IMR-90 (cell line): Measurements from ENCODE around the gene PARP1. TPM values are rescaled to one million over a fixed set of nuclear protein-coding genes. Genes with fewer than 3 reads are reported as not detected.

ENCODE experiments used
- ATAC-seq: fragments of 200-7000 bp; cut with Tn5 transposase; 2 replicates; pipeline ENCODE4 v1.9.1; 2020; ENCODE audit warnings: low read depth, mild to moderate bottlenecking, moderate library complexity
- Bru-seq: library from RNA; stranded (reverse); fragments of 400-500 nt; gene quantifications from one replicate; lab custom pipeline; 2021; lab: Mats Ljungman, UMichigan
- BruChase-seq, 2 experiments: library from RNA; stranded (reverse); fragments of 400-500 nt; gene quantifications; one replicate each; lab custom pipeline; 2021; lab: Mats Ljungman, UMichigan
- BruUV-seq: library from RNA; stranded (reverse); fragments of 400-500 nt; replicated peaks from 2 replicates; lab custom pipeline; 2021; lab: Mats Ljungman, UMichigan
- CTCF ChIA-PET: fragments of 300-600 bp; formaldehyde crosslinking; extraction: SDS; loops from one replicate; lab custom pipeline; 2021; ENCODE audit warnings: antibody characterized with exemption; lab: Yijun Ruan, JAX
- POLR2A ChIA-PET: fragments of 300-600 bp; sonication (Branson Sonifier 250); formaldehyde crosslinking; loops from one replicate; lab custom pipeline; 2022; ENCODE audit warnings: antibody characterized with exemption; ENCODE audit not compliant: unreplicated experiment; lab: Charles Lee
- DNase-seq: peaks from one replicate; pipeline ENCODE4 v3.0.0; 2013
- H2AFZ ChIP-seq: replicated peaks from 2 replicates; pipeline ENCODE3; 2013; ENCODE audit warnings: low read length, mild to moderate bottlenecking; ENCODE audit not compliant: poor library complexity
- H2AK5ac ChIP-seq: 2 replicates; pipeline ENCODE4 v1.6.1; 2013; ENCODE audit warnings: low read depth, low read length, inconsistent platforms
- H2AK9ac ChIP-seq: replicated peaks from 2 replicates; pipeline ENCODE3; 2013; ENCODE audit warnings: mild to moderate bottlenecking, low read depth, low read length, moderate library complexity; ENCODE audit not compliant: poor library complexity
- H2BK120ac ChIP-seq: 2 replicates; pipeline ENCODE4 v1.6.1; 2013; ENCODE audit warnings: low read depth, low read length, inconsistent platforms
- H2BK15ac ChIP-seq: 3 replicates; pipeline ENCODE4 v1.6.1; 2013; ENCODE audit warnings: low read depth, low read length, inconsistent platforms
- H2BK20ac ChIP-seq: 2 replicates; pipeline ENCODE4 v1.6.1; 2013; ENCODE audit warnings: low read depth, mild to moderate bottlenecking, inconsistent platforms, low read length, moderate library complexity
- H2BK5ac ChIP-seq: 2 replicates; pipeline ENCODE4 v1.6.1; 2013; ENCODE audit warnings: mild to moderate bottlenecking, low read depth, low read length, inconsistent platforms; ENCODE audit not compliant: poor library complexity, severe bottlenecking
- H3K14ac ChIP-seq: replicated peaks from 2 replicates; pipeline ENCODE4 v1.6.1; 2013; ENCODE audit warnings: low read depth, low read length, inconsistent platforms
- H3K18ac ChIP-seq: 2 replicates; pipeline ENCODE4 v1.6.1; 2013; ENCODE audit warnings: low read depth, low read length, control low read depth
- H3K23ac ChIP-seq: 2 replicates; pipeline ENCODE4 v1.6.1; 2013; ENCODE audit warnings: low read depth, low read length, inconsistent platforms
- H3K27ac ChIP-seq: 2 replicates; pipeline ENCODE4 v1.5.1; 2013; ENCODE audit warnings: mild to moderate bottlenecking, control low read depth, low read length; ENCODE audit not compliant: insufficient read depth
- H3K27me3 ChIP-seq: 2 replicates; pipeline ENCODE4 v1.6.1; 2013; ENCODE audit warnings: low read length; ENCODE audit not compliant: control insufficient read depth, insufficient read depth
- H3K36me3 ChIP-seq: 2 replicates; pipeline ENCODE4 v1.6.1; 2013; ENCODE audit warnings: low read length, mixed read lengths; ENCODE audit not compliant: control insufficient read depth, insufficient read depth
- H3K4ac ChIP-seq: 2 replicates; pipeline ENCODE4 v1.6.1; 2013; ENCODE audit warnings: low read depth, low read length, inconsistent platforms
- H3K4me1 ChIP-seq: 2 replicates; pipeline ENCODE4 v1.6.1; 2013; ENCODE audit warnings: low read length, mixed read lengths; ENCODE audit not compliant: control insufficient read depth, insufficient read depth
- H3K4me2 ChIP-seq: 2 replicates; pipeline ENCODE4 v1.6.1; 2013; ENCODE audit warnings: low read depth, mild to moderate bottlenecking, control low read depth, low read length, moderate library complexity
- H3K4me3 ChIP-seq: 2 replicates; pipeline ENCODE4 v1.5.1; 2013; ENCODE audit warnings: low read depth, mild to moderate bottlenecking, control low read depth, low read length, moderate library complexity; ENCODE audit not compliant: insufficient read depth
- H3K56ac ChIP-seq: 2 replicates; pipeline ENCODE4 v1.6.1; 2013; ENCODE audit warnings: low read length, inconsistent platforms; ENCODE audit not compliant: insufficient read depth; ENCODE audit errors: extremely low read depth
- H3K79me1 ChIP-seq, 2 experiments: 2 replicates each; pipeline ENCODE4 v1.6.1; 2013; ENCODE audit warnings: low read length in 2 of 2, inconsistent platforms in 1 of 2, low read depth in 1 of 2
- H3K9ac ChIP-seq: 2 replicates; pipeline ENCODE4 v1.6.1; 2013; ENCODE audit warnings: low read depth, low read length, control low read depth
- H3K9me1 ChIP-seq: 2 replicates; pipeline ENCODE4 v1.6.1; 2013; ENCODE audit warnings: low read length, inconsistent platforms; ENCODE audit not compliant: insufficient read depth
- H3K9me3 ChIP-seq: 2 replicates; pipeline ENCODE4 v1.6.1; 2013; ENCODE audit warnings: low read length; ENCODE audit not compliant: control insufficient read depth, insufficient read depth
- H4K20me1 ChIP-seq: 2 replicates; pipeline ENCODE4 v1.6.1; 2013; ENCODE audit warnings: low read length, inconsistent platforms; ENCODE audit not compliant: insufficient read depth
- H4K5ac ChIP-seq: 2 replicates; pipeline ENCODE4 v1.6.1; 2013; ENCODE audit warnings: mild to moderate bottlenecking, low read depth, low read length, control low read depth
- H4K8ac ChIP-seq, 2 experiments: 2 replicates each; pipeline ENCODE4 v1.6.1; 2013; ENCODE audit warnings: low read depth in 2 of 2, low read length in 2 of 2, control low read depth in 1 of 2, inconsistent platforms in 1 of 2
- H4K91ac ChIP-seq: 2 replicates; pipeline ENCODE4 v1.6.1; 2013; ENCODE audit warnings: low read depth, low read length, inconsistent platforms; ENCODE audit not compliant: insufficient read depth
- BHLHE40 ChIP-seq: fragments of 150-350 bp; IDR thresholded peaks from 2 replicates; pipeline ENCODE4 v1.6.1; 2016; ENCODE audit warnings: mild to moderate bottlenecking, low read depth, low read length
- CHD1 ChIP-seq: IDR thresholded peaks from 2 replicates; pipeline ENCODE4 v1.6.1; 2012; ENCODE audit warnings: low read depth, low read length, improper control_type of control experiment
- CTCF ChIP-seq: conservative IDR thresholded peaks from 2 replicates; pipeline ENCODE4 v1.5.1; 2012; ENCODE audit warnings: mild to moderate bottlenecking, low read depth, low read length, improper control_type of control experiment
- ELK1 ChIP-seq: fragments of 150-350 bp; IDR thresholded peaks from 2 replicates; pipeline ENCODE4 v1.6.1; 2016; ENCODE audit warnings: low read depth, mild to moderate bottlenecking, low read length, moderate library complexity, borderline replicate concordance
- FOS ChIP-seq: fragments of 150-350 bp; IDR thresholded peaks from 2 replicates; pipeline ENCODE4 v1.6.1; 2016; ENCODE audit warnings: low read depth, low read length
- MAFK ChIP-seq: IDR thresholded peaks from 2 replicates; pipeline ENCODE4 v1.6.1; 2012; ENCODE audit warnings: low read depth, low read length, improper control_type of control experiment
- MAZ ChIP-seq: IDR thresholded peaks from 2 replicates; pipeline ENCODE4 v1.6.1; 2012; ENCODE audit warnings: low read depth, mild to moderate bottlenecking, low read length, improper control_type of control experiment, moderate library complexity, borderline replicate concordance
- POLR2A ChIP-seq: IDR thresholded peaks from 2 replicates; pipeline ENCODE4 v1.6.1; 2012; ENCODE audit warnings: mild to moderate bottlenecking, low read depth, low read length
- RAD21 ChIP-seq: IDR thresholded peaks from 2 replicates; pipeline ENCODE4 v1.6.1; 2012; ENCODE audit warnings: low read length, improper control_type of control experiment
- SMC3 ChIP-seq: fragments of 150-350 bp; IDR thresholded peaks from 2 replicates; pipeline ENCODE4 v1.6.1; 2016; ENCODE audit warnings: low read depth, mild to moderate bottlenecking, antibody characterized with exemption, low read length, moderate library complexity
- USF2 ChIP-seq: fragments of 150-350 bp; IDR thresholded peaks from 2 replicates; pipeline ENCODE4 v1.6.1; 2017; ENCODE audit warnings: mild to moderate bottlenecking, antibody characterized with exemption, low read length, low read depth
- WGBS, 2 experiments: methylation state at CpG; one replicate each; pipeline versions ENCODE4 v1.1.5 to v1.1.7; 2013; ENCODE audit warnings: missing lambda C conversion rate in 2 of 2; ENCODE audit not compliant: insufficient read length in 1 of 2; ENCODE audit errors: extremely low coverage in 2 of 2; 5-methylcytosine and 5-hydroxymethylcytosine counted together
- dilution Hi-C: fragments of 300-500 bp; cut with HindIII; formaldehyde crosslinking; loops from one replicate; pipeline ENCODE4 v1.14.3; 2018; ENCODE audit warnings: low sequenced_read_pairs; ENCODE audit not compliant: unreplicated experiment
- in situ Hi-C: fragments of 300-500 bp; cut with MboI; formaldehyde crosslinking; loops from 3 replicates; pipeline ENCODE4 v1.14.3; 2019; ENCODE audit warnings: low sequenced_read_pairs, inconsistent platforms, mixed read lengths
- intact Hi-C: fragments of 100-400 bp; cut with micrococcal nuclease; formaldehyde crosslinking; loops from 2 replicates; pipeline ENCODE4 v1.10.0; 2022
- long read RNA-seq: library from polyadenylated mRNA; unstranded; transcript quantifications from one replicate; pipeline ENCODE4 v2.0.0, GENCODE V29; 2021; ENCODE audit not compliant: unreplicated experiment
- polyA plus RNA-seq, 3 experiments: library from polyadenylated mRNA; depleted of rRNA; stranded (reverse); fragments of >200 nt; gene quantifications; 2 replicates each; pipeline ENCODE4 v1.2.3, GENCODE V29; 2012; ENCODE audit warnings: low replicate concordance in 1 of 3
- total RNA-seq: library from RNA; depleted of rRNA; stranded (reverse); fragments of >200 nt; gene quantifications from 2 replicates; pipeline ENCODE4 v1.2.3, GENCODE V29; 2012; rRNA removed

PARP1 gene
- total RNA-seq (96.7 and 105 TPM in 2 replicates), polyA plus RNA-seq (2012; rRNA removed) (83.8 and 86.5 TPM in 2 replicates), Bru-seq, nascent RNA (percentile 71 among the genes with signal in this experiment), BruChase-seq, experiment 1, labeled RNA remaining after a 6-hour chase (percentile 70 among the genes with signal in this experiment), BruChase-seq, experiment 2, labeled RNA remaining after a 2-hour chase (percentile 61 among the genes with signal in this experiment)
- polyA plus RNA-seq (2012; cell fraction: cytosol; rRNA removed) = 213 and 231 TPM in 2 replicates
- 68.6 and 114 TPM in 2 replicates for polyA plus RNA-seq (2012; cell fraction: nucleus; rRNA removed; ENCODE audit: low replicate concordance)
- long read RNA-seq, transcript PARP1-203 (23 exons, 3,958 nt) = major isoform, 30 of 51 reads
- long read RNA-seq, partial matches to known transcripts = 18 of 51 reads
- long read RNA-seq, other reads (novel, unspliced or antisense) = 3 of 51 reads

- peak; percentile 91 for ATAC-seq
- TF ChIP-seq SMC3 (peak; percentile 10; the same call in 1 of the 2 replicates), USF2 (no peak), CHD1 (no peak), POLR2A (peak; percentile 50; the same call in 1 of the 2 replicates), BHLHE40 (peak; percentile 91), FOS (no peak), CTCF (peak; percentile 91), MAFK (peak; percentile 96), ELK1 (no peak), RAD21 (no peak), MAZ (peak; percentile 94)
Observed at GRCh38 chr1:226407497-226408284, at the start of gene PARP1. PARP1 (minus strand) TSS chr1:226408093; CDS start chr1:226407929, 164 bp downstream.

More at GRCh38 chr1:226407497-226408284, at the start of gene PARP1:
- H4K8ac ChIP-seq = peak within 1 kb of the TSS; percentile 72 to 88
- H2AK9ac ChIP-seq = peak within 1 kb of the TSS; percentile 47
- H3K27ac ChIP-seq = peak within 1 kb of the TSS; percentile 61
- peak within 1 kb of the TSS; percentile 75 for H3K4ac ChIP-seq
- in situ Hi-C loops (no loop called here), dilution Hi-C loops (no loop called here), intact Hi-C loops (no loop called here)
- H3K56ac ChIP-seq = peak within 1 kb of the TSS; percentile 81
- H3K9me1 ChIP-seq = peaks cover 26% of the 10 kb centered on the region
- DNase-seq = peak; percentile 65
- peak within 1 kb of the TSS; percentile 21; the same call in 1 of the 2 replicates for H3K23ac ChIP-seq
- H3K36me3 ChIP-seq = peaks cover under 1% of the 10 kb centered on the region; the same call in 1 of the 2 replicates
- 0% methylated on average over 41 of the region's 90 CpGs; no CpG with 5 or more reads in 1 of the 2 experiments for WGBS, 2 experiments
- no peak within 1 kb of the TSS for H2BK15ac ChIP-seq
- peak within 1 kb of the TSS; percentile 91 for H3K4me2 ChIP-seq
- H2AK5ac ChIP-seq = no peak within 1 kb of the TSS
- peak within 1 kb of the TSS; percentile 15 for H2BK5ac ChIP-seq
- peaks cover 27 to 39% of the 10 kb centered on the region in 2 experiments for H3K79me1 ChIP-seq
- no peak within 1 kb of the TSS for H4K5ac ChIP-seq
- H3K18ac ChIP-seq = no peak within 1 kb of the TSS
- peaks cover 21% of the 10 kb centered on the region for H3K4me1 ChIP-seq
- H3K4me3 ChIP-seq = peak within 1 kb of the TSS; percentile 59
- H3K27me3 ChIP-seq = 0 out of 2 replicates have a peak, but pooled peaks cover 2% of the 10 kb centered on the region
- peak within 1 kb of the TSS; percentile 97 for H2AFZ ChIP-seq
- peak within 1 kb of the TSS; percentile 63 for H3K9ac ChIP-seq
- no peaks in the 10 kb centered on the region for H3K9me3 ChIP-seq
- 0 out of 2 replicates have a peak within 1 kb of the TSS, but pooled peaks have one; percentile 25 for H3K14ac ChIP-seq
- ChIA-PET CTCF (interaction anchor here (0.6 to 1.0 kb wide), 5 partner anchors 8 to 925 kb away, joined by 3 read pairs; no protein-coding TSS in a partner anchor), POLR2A (interaction anchor here (0.5 to 0.6 kb wide), 2 partner anchors 12 to 1545 kb away, joined by 3 read pairs; no protein-coding TSS in a partner anchor)
- H2BK20ac ChIP-seq = no peak within 1 kb of the TSS
- H2BK120ac ChIP-seq = no peak within 1 kb of the TSS
- H4K20me1 ChIP-seq = peaks cover 27% of the 10 kb centered on the region
- BruUV-seq = no TSS peak
- H4K91ac ChIP-seq = peak within 1 kb of the TSS; percentile 27
